22Rv1 (cell line): ENCODE measurements around the gene RERE.

Source experiments
- ZFX ChIP-seq: fragments of 450-650 bp; IDR thresholded peaks from 2 replicates; pipeline ENCODE4 v1.6.1; 2017; ENCODE audit warnings: antibody characterized with exemption, borderline replicate concordance
- TF ChIP-seq, protein P1 (sequence below): fragments of 450-650 bp; IDR thresholded peaks from 2 replicates; pipeline ENCODE4 v1.5.1; 2017; ENCODE audit warnings: mild to moderate bottlenecking

GRCh38 chr1:8538502-8538901 lies 278.9 kb downstream of the RERE start:
- TF ChIP-seq, protein P1, sequence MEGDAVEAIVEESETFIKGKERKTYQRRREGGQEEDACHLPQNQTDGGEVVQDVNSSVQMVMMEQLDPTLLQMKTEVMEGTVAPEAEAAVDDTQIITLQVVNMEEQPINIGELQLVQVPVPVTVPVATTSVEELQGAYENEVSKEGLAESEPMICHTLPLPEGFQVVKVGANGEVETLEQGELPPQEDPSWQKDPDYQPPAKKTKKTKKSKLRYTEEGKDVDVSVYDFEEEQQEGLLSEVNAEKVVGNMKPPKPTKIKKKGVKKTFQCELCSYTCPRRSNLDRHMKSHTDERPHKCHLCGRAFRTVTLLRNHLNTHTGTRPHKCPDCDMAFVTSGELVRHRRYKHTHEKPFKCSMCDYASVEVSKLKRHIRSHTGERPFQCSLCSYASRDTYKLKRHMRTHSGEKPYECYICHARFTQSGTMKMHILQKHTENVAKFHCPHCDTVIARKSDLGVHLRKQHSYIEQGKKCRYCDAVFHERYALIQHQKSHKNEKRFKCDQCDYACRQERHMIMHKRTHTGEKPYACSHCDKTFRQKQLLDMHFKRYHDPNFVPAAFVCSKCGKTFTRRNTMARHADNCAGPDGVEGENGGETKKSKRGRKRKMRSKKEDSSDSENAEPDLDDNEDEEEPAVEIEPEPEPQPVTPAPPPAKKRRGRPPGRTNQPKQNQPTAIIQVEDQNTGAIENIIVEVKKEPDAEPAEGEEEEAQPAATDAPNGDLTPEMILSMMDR, result no peak
- TF ChIP-seq ZFX, result no peak
